Fibroblast of mammary gland (primary cell): Measurements from ENCODE around the gene PIH1D1.
A peak's percentile ranks its signal among the peaks of the same experiment; 100 is the strongest.
"Not testable (repeated sequence)": the region's sequence is repeated elsewhere in the genome, so short reads cannot be mapped to it uniquely, and the experiment has no call there.

Experiments
- DNase-seq: peaks from one replicate; pipeline ENCODE4 v3.0.0-alpha.2; 2010; ENCODE audit warnings: low read depth
- H3K4me3 ChIP-seq: 2 replicates; pipeline ENCODE4 v1.5.1; 2011; ENCODE audit warnings: low read depth, mild to moderate bottlenecking, low read length, moderate library complexity; ENCODE audit not compliant: control insufficient read depth
- CTCF ChIP-seq: conservative IDR thresholded peaks from 2 replicates; pipeline ENCODE4 v1.5.1; 2011; ENCODE audit warnings: low read depth, low read length, inconsistent platforms; ENCODE audit not compliant: control insufficient read depth, insufficient read depth

Gene PIH1D1

GRCh38 chr19:49479975-49480628 is 28.5 kb upstream of the PIH1D1 start:
- H3K4me3 ChIP-seq = no peak overlapping the region
- DNase-seq = no peak
- no peak for TF ChIP-seq CTCF

GRCh38 chr19:49475995-49476880 is 24.6 kb upstream of the PIH1D1 start:
- H3K4me3 ChIP-seq = no peak overlapping the region
- TF ChIP-seq CTCF = peak; percentile 39
- no peak for DNase-seq

- DNase-seq = no peak
- no peak for TF ChIP-seq CTCF
- H3K4me3 ChIP-seq = no peak overlapping the region
Measured at GRCh38 chr19:49475191-49475917, 23.7 kb upstream of the PIH1D1 start.

GRCh38 chr19:49474542-49474924 is 22.9 kb upstream of the PIH1D1 start:
- no peak for DNase-seq
- peak overlapping the region; percentile 77 for H3K4me3 ChIP-seq
- no peak for TF ChIP-seq CTCF

GRCh38 chr19:49473868-49474541 is 22.4 kb upstream of the PIH1D1 start, which contains the start of gene FLT3LG:
Gene FLT3LG, plus strand, starts transcription at chr19:49474215. Its CDS starts 425 bp downstream, at chr19:49474640.
- TF ChIP-seq CTCF = peak; percentile 74
- DNase-seq = peak; percentile 75
- H3K4me3 ChIP-seq = peak within 1 kb of the TSS; percentile 77

- not testable (repeated sequence) for H3K4me3 ChIP-seq, DNase-seq
Measured at GRCh38 chr19:49473501-49473867, 21.9 kb upstream of the PIH1D1 start.

- TF ChIP-seq CTCF = no peak
- no peak for DNase-seq
- no peak overlapping the region for H3K4me3 ChIP-seq
Measured at GRCh38 chr19:49472936-49473335, 21.3 kb upstream of the PIH1D1 start.
